Endothelial cell of coronary artery (primary cell): ENCODE measurements around the gene TMEM38A. TPM values are rescaled to one million over a fixed set of nuclear protein-coding genes. Genes with fewer than 3 reads are reported as not detected.

Experiments
- total RNA-seq: library from RNA; depleted of rRNA; stranded (reverse); fragments of >200 nt; gene quantifications from 2 replicates; pipeline ENCODE4 v1.2.3, GENCODE V29; 2014

The TMEM38A gene, protein sequence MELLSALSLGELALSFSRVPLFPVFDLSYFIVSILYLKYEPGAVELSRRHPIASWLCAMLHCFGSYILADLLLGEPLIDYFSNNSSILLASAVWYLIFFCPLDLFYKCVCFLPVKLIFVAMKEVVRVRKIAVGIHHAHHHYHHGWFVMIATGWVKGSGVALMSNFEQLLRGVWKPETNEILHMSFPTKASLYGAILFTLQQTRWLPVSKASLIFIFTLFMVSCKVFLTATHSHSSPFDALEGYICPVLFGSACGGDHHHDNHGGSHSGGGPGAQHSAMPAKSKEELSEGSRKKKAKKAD
- 3.3 and 3.8 TPM in 2 replicates for total RNA-seq

DNA sequence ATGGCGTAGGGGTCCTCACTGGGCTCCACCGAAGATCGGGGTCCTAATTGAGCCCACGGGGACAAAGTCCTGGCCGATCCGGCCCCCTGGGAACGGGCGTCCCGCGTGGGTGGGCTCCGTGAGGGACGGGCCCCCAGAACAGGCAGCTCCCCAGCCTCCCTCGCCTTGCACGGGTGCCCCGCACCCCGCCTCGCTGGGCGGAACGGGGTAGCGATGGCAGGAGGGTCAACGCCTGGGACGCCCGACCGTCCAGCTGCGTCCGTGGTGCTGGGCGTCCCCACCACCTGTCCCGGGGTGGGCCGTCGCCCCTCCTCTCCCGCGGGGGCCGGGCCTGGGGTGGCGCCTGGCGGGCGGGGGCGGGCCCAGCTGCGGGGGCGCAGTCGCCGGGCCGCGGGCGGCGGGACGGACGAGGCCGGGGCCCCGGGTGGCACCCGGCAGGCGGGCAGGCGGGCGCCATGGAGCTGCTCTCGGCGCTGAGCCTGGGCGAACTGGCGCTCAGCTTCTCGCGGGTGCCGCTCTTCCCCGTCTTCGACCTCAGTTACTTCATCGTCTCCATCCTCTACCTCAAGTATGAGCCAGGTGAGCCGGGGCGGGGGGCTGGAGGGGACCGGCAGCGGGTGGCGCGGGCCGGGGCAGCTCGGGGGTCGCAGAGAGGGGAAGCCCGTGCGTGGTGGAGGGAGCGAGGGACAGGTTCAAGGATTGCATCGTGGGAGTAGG is at the start of gene TMEM38A:
TSS of gene TMEM38A (plus strand) at position 377 of the 717 bp plus-strand sequence. CDS start at position 456, 79 bp downstream.

DNA sequence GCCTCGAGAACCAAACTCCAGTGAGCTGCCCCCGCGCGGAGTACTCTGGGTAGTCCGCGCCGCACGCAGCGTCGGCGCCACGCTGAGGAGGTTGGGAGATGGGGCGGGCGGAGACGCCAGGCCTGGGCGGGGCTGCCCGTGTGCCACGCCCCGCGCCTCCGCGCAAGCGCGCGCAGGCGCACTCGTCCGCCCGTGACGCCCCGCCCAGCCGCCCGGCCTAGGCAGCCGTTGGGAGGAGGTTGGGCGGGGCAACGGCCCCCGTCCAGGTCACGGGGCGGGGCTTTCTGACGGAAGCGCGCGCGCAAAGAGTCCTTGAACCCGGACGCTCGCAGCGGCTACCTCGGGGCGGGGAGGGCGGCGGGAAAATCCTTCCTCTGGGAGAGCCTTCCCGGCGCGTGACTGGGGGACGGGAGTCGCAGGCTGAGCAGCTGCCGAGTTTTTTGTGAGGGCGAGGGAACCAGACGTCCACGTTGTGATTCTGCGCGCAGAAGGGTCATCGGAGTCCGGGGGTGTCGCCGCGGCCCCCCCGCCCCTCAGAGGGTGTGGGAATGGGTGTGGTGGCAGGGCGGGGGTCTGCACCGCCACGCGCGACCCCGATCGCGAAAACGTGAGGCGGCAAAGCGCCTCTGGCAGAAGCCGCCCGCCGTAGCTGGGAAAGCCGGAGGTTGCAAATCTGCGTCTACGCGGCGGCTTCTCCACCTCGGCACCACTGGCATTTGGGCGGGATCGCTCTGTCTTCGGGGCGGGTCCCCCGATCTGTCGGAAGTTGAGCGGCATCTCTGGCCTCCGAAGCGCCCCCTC is 32.6 kb upstream of the TMEM38A start, which contains the start of gene MED26:
TSS of gene MED26 (minus strand) at position 22 of the 801 bp plus-strand sequence. CDS start 261 bp downstream, outside the sequence.

DNA sequence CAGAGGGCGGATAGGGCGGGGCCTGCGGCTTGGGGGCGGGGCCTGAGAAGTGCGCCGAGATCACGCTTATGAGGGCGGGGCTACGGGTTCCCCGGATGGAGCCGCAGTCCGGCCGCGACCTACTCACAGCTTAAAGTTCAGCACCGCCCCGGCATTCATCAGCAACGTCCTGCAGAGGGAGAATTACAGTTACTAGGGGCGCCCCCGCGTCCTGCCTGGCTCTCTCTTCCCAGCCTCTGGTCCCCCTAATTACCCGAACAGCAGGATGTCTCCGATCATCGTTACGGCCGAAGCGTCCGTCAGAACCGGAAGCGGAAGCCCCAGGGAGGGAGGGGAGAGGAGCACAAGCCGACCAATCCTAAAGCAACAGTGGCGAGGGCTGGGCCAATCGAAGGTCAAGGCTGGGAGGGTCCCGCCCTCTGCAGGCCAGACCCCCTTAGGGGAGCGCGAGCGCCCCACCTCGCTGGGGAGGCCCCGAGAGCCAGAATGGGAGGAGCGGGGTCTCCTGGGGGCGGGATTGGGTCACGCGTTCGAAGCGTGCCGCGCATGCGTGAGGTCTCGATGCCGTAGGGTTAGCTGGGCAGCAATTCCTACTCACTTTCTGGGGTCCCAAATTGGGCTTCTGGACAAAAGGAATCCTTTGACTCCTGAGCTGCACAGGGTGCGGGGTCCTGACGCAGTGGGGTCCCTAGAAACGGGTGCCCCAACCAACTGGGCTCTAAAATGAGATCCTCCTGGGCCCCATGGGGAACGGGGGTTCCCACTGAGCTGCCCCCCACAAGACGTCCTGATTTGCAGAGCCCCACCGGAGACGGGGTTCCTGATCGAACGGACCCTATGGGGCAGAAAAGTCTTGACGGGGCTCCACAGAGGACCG is 869 bp upstream of the TMEM38A start, which contains the start of gene SMIM7:
TSS of gene SMIM7 (minus strand) at position 313 of the 877 bp plus-strand sequence. CDS start at position 279, 34 bp downstream.

Other genes starting within 250 kb of the TMEM38A start
- 6.2 and 13.1 TPM in 2 replicates for gene EPS15L1, start 189.2 kb upstream of the TMEM38A start, total RNA-seq
- gene CALR3, start 165.0 kb upstream of the TMEM38A start, total RNA-seq = not detected in 2 replicates
- 1.4 and 2.3 TPM in 2 replicates for gene C19orf44, start 164.7 kb upstream of the TMEM38A start, total RNA-seq
- gene CHERP, start 118.7 kb upstream of the TMEM38A start, total RNA-seq = 6.7 and 7.4 TPM in 2 replicates
- 14.8 and 21.2 TPM in 2 replicates for gene SLC35E1, start 88.7 kb upstream of the TMEM38A start, total RNA-seq
- 4.6 and 5.8 TPM in 2 replicates for gene MED26, start 32.9 kb upstream of the TMEM38A start, total RNA-seq
- gene SMIM7, start 995 bp upstream of the TMEM38A start, total RNA-seq = 43.3 and 43.7 TPM in 2 replicates
- gene NWD1, start 58.7 kb downstream of the TMEM38A start, total RNA-seq = not detected in 2 replicates
- 39.5 and 66.5 TPM in 2 replicates for gene SIN3B, start 168.3 kb downstream of the TMEM38A start, total RNA-seq
- 3.1 and 5.6 TPM in 2 replicates for gene F2RL3, start 227.9 kb downstream of the TMEM38A start, total RNA-seq